Stimulated activated naive CD8-positive, alpha-beta T cell treated with anti-CD3 and anti-CD28 coated beads, Interleukin-15, Interleukin-2, amounts not matched to agents 100 U/mL and 50 U/mL, for 24 hours (primary cell): ENCODE measurements around the gene SENP6.
"Not testable (repeated sequence)": the region's sequence is repeated elsewhere in the genome, so short reads cannot be mapped to it uniquely, and the experiment has no call there.

Experiments
- ATAC-seq: fragments of 150-1000 bp; cut with Tn5 transposase; one replicate; pipeline ENCODE4 v1.10.0; 2021
- DNase-seq: peaks from one replicate; pipeline ENCODE4 v3.0.0; 2021

Gene SENP6

DNA sequence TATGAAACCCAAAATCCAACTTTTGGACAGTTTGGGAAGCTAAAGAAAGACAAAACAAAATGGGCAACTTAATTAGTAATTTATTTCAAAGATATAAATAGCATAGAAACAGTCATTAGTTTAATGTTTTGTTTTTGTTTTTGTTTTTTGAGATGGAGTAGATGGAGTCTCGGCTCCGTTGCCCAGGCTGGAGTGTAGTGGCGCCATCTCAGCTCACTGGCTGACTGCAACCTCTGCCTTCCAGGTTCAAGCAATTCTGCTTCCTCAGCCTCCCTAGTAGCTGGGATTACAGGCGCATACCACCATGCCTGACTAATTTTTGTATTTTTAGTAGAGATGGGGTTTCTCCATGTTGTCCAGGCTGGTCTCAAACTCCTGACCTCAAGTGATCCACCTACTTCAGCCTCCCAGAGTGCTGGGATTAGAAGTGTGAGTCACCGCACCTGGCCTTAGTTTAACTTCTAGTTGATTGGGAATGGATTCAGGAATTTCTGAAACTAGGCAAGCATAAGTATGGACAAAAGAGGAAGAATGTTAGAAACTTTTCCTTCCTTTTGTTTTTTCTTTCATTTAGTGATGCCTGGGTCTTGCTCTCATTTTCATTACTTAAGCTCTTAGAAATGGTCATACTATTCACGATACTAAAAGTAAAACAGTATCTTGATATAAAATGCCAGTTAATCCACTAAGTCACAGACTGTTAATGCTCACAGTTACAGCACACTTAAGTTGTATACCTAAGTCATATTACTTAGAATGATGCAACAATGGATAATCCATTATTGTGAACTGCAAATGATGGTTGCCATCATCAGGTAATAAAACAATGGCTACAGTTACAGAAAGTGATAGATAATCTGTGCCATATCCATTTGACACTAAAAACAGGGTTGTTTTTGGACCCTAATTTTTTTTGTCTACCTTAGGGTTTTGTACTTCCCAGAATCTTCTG is 8.2 kb downstream of the SENP6 start:
- DNase-seq, result no peak
- no peak for ATAC-seq

DNA sequence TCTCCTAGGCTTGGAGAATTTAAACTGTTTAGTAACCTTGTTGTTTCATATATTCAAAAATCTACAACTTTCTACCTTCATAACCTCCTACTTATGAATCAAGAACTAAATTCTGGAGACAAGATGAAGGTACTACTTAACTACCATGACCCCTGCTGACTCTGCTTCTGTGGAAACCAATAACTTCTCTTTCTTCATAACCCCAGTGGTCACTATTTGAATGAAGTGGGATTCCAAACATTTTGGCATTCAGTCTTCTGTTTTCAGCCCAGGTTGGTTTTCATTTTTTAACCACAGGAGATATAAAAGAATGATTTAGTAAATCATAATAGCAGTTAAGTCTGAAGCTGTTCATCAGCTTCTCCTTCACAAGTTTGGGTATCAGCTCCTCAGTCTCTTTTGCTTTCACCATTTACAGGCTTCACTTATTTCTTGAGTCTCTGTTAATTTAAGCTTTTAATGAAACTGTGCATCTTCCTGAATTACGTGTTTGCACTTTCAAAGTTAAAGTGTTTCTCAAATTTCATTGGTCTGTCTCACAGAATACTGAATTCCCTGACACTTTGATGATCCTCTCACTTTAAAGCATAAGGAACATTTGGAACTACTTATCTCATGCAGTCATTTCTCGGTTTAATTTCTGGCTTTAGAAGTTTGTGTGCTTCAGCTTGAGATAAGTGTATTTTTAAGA is 9.5 kb downstream of the SENP6 start:
- no peak for ATAC-seq
- no peak for DNase-seq

DNA sequence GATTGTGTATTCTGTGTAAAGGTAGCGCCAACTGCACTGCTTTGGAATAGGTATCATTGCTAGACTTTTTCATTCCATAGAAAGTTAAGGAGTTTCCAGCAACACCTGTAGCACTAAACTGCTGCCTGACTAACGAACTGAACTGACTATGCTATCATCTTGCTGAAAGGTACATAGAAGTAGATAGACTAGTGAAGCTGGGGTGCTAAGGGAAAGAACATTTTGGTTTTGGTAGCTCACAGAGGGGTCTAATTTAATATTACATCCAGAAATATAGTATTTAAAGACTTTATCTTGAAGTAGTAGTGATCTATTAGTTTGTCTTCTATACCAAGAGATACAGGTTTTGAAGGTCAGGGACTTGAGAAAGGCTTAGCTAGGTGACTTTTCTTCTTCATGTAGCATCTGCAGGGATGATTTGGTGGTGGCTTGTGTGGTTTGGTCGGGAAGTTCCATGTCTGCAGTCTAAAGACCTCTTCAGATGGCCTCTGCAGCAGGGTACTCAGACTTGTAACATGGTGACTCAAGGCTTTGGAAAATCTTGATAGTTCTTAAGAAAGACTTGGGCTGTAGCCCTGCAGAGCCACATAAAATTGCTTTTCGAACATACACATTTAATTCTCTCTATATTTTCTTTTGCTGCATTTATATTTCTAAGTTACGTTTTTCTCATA is 10.2 kb downstream of the SENP6 start:
- ATAC-seq, result peak; percentile 95
- DNase-seq, result peak; percentile 68

DNA sequence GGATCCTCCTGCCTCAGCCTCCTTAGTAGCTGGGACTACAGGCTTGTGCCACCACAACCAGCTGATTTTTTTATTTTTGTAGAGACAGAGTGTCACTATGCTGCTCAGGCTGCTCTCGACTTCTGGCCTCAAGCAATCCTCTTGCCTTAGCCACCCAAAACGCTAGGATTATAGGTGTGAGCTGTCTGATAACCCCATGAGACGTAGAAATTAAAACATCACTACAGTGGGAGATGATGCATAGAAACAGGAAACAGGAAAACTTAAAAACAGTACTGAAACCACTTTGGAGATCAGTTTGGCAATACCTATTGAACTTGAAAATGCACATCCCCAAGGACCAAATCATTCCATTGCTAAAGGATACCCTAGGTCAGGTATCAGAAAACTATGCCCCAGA is 10.8 kb downstream of the SENP6 start:
- DNase-seq (no peak), ATAC-seq (peak; percentile 53)

DNA sequence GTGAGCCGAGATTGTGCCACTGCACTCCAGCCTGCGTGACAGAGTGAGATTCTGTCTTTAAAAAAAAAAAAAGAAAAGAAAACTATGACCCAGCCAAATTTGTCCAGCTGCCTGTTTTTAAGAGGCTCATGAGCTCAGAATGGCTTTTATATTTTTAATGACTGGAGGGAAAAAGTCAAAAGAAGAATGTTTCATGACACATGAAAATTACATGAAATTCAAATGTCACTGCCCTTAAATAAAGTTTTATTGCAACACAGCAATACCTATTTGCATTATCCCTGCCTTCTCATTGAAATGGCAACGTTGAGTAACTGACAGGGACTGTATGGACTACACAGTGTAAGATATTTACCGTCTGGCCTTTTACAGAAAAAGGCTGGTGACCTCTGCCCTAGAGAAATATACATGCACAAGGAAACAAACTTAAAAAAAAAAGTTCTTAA is 11.4 kb downstream of the SENP6 start:
- ATAC-seq (no peak), DNase-seq (no peak)

DNA sequence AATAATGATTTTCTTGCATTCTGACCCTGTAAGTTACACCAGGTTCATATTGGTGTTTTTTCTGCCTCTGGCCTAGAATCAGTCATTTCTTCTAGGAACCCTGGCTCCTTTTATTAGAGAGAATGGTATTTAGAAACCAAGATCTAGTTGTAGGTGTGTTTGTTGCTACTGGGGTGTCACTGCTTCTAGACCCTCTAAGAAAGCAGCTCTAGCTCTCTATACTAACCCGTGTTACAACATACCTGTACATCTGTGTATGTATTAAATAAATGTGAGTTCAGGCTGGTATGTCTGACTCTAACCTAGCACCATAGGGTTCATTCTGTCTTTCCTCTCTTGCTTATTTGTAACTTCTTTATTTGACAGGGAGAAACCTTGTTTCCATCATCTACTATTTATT is 16.8 kb downstream of the SENP6 start:
- DNase-seq (no peak), ATAC-seq (no peak)

DNA sequence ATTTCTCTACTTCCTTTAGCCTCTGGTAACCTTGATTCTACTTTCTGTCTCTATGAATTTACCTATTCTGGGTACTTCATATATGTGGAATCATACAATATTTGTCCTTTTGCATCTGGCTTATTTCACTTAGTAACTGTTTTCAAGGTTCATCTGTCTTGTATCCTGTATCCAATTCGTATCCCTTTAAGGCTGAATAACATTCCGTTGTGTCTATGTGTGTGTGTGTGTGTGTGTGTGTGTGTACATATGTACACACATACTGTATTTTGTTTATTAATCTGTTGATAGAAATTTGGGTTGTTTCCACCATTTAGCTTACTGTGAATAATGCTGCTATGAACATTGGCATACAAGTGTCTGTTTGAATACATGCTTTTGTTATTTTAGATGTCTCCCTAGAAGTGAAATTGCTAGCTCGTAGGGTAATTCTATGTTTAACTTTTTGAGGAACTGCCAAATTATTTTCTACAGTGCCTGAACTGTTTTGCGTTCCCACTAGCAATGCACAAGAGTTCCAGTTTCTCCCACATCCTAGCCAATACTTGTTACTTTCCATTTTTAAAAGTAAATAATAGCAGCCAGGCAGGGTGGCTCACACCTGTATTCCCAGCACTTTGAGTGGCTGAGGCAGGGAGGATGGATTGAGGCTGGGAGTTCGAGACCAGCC is 17.7 kb downstream of the SENP6 start:
- ATAC-seq, result no peak
- DNase-seq, result no peak

DNA sequence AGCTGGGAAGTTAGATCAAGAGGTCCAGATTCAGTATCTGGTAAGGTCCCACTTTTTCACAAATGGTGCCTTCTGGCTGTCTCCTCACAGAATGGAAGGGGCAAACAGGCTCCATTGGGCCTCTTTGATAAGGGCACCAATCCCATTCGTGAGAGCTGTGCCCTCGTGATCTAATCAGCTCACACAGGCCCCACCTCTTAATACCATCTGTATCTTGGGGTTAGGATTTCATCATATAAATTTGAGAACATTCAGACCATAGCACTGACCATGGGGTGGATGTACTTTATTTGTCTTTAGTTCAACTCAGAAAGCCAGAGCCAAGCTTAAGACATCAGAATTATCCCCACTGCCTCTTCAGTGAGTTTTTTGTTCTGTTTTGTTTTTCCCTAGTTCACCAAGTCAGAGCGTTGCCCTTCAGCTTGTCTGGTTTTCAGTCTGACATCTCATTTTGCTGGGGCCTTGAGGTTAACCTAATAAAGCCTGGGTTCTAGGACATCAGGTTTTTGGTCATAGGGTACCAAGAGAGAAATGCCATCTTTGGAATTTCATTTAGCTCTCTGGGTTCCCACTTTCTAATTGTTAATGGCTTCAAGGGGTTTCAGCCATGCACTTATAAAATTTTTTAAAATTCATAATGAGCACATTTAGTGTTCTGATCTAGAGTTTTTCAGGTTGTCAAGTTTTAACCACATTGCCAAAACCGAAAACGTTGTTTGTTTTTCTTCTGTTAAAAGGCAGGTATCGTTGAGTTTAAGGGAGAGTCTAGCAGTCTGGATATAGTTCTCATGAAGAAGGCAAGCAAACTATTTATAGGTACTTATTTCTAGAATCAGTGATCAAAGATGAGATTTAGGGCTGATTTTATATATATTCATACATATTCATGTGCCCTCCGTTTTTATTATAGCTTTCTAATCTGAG is 19.0 kb downstream of the SENP6 start:
- DNase-seq (no peak), ATAC-seq (no peak)

DNA sequence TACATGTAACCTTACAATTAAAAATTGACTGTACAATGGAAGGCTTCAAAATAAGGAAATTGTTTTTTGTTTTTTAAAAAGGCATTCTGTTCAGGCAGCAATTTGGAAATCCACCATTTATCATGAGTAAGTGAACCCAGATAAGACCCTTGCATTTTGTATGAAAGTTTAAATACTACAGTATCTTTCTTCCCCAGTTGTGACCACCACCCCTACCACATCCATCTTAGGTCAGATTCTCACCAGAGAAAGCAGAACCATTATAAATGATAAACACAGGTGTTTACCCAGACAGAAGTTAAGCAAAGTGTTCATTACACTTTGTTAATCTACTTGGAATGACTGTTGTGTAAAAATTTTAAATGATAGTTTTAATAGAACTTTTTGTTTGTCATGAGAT is 20.2 kb downstream of the SENP6 start:
- DNase-seq (no peak), ATAC-seq (no peak)

DNA sequence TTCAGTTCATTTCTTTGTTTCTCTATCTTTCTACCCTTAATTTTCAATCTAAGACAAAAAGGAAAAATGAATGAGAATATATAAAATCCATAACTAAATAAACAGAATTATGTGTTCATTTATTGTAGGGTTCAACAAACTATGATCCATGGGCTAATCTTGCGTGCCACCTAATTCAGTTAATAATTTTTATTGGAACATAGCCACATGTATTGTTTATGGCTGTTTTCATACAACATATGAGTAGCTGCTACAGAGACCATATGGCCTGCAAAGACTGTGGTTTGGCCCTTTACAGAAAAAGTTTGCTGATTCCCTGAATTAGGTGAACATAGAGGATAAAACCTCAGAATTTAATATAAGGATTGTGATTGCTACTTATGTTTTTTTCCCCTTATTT is 21.8 kb downstream of the SENP6 start:
- no peak for DNase-seq
- no peak for ATAC-seq

DNA sequence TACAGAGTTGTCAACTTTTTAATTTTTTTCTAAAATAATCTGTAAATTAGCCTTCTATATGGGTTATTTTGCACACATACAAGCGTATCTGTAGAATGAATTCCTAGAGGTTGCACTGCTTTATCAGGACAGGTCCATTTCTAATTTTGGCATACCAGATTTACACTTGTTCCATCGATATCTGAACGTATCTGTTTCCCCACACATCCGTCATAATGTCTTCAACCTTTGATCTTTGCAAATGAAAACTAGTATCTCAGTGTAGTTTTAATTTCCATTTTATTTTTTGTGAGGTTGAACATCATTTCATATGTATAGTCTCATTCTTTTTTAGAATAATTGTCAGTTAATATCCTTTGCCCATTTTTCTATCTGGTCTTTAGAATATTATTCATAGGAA is 22.7 kb downstream of the SENP6 start:
- no peak for DNase-seq
- ATAC-seq, result no peak

DNA sequence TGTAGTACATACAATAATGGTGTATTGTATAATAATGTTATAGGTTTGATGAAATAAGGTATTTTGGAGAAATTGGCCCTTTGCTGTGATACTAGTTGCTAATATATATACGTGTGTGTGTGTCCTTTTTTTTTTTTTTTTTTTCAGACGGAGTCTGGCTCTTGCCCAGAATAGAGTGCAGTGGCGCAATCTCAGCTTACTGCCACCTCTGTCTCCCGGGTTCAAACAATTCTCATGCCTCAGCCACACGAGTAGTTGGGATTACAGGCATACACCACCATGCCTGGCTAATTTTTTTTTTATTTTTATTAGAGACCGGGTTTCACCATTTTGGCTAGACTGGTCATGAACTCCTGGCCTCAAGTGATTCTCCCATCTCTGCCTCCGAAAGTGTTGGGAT is 23.3 kb downstream of the SENP6 start:
- DNase-seq (no peak), ATAC-seq (no peak)

DNA sequence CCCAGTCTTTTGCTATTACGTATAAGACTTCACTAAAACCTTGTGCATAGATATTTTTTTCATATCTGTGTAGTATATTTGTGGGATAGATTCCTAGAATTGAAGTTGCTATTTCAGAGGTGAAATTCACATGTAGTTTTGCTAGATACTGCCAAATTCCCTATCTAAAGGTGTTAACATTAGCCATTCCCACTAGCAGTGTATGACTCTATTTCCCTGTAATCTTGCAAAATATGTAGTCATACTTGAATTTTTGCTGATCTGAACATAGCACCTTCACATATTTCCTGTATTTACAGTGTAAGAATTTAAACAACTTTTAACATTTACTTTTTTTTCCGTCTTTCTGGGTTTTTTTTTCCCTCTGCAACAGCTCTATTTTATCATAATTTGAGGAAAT is 24.9 kb downstream of the SENP6 start:
- ATAC-seq, result no peak
- DNase-seq, result no peak

DNA sequence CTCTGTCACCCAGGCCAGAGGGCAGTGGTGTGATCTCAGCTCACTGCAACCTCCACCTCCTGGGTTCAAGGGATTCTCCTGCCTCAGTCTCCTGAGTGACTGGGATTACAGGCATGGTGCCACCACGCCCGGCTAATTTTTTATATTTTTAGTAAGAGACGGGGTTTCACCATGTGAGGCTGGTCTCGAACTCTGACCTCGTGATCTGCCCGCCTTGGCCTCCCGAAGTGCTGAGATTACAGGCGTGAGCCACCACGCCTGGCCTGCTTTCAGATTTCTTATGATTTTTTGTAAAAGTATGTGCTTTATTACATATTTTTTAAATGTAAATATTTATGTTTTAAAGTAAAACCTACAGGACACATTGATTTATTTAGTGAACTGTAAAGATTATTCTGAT is 26.0 kb downstream of the SENP6 start:
- DNase-seq, ATAC-seq: not testable (repeated sequence)

DNA sequence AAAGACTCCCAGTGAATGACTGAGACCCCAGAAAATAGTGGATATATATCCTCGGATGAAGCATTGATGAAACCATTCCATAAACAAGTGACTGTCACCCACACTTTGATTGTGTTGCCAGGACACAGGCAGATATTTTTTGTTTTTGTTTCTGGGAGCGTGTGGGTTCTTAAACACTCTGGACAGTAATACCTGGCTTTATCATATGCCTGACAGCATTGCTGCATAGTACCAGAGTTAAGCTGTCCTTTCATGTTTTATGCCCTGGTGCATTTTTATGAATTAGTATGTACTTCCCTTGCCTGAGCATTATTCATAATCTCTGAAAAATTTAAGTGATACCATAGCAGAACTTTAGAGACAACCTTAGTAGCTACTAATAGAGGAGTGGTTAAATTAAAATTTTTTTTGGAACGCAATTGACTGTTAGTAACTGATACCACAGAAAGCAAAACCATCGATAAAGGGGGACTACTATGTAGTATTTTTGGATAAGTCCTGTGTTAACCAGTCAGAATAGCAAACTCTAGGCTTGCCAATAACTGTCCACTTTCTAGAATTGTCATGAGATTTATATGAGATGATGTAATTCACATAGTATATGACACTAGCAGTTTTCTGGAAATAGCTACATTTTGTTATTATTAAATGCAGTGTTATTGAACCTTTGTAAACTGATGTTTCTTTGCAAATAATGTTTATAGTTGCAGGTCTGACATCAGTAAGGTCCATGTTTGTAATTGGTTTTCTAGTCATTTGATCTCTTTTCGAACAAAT is 30.4 kb downstream of the SENP6 start:
- no peak for ATAC-seq
- DNase-seq, result no peak

DNA sequence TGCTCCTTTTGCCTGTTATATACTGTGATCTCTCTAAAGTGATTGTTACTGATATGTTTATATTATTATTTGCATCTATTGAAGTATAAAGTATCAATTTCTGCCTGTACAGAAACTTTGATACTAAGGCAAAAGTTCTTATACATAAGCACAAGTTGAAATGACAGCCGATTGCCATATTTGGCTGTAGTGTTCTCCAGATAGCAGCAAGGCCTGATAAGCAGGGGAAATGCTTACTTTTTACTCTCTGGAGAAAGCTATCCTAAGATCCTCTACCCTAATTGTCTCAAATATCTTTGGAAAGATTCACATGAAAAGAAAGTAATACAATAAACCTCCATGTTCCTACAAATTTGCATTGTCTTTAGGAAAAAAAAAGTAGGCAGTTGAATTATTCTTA is 31.4 kb downstream of the SENP6 start:
- DNase-seq, result no peak
- no peak for ATAC-seq

DNA sequence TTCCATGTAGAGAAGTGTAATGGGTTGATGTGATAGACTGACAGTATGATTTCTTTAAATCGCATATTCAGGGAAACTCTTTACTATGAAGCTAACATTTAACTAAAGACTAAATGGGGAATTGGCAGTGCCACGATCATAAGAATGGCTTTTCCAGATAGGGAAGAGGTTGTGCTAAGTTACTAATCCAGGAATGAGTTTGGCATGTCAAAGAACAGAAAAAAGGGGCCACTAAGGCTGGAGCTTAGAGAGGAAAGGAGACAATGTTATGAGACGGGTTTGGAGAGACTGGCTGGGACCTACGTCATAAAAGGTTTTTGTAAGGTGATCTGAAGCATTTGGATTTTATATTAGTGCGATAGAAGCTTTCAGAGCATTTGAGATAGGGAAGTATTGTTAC is 40.6 kb downstream of the SENP6 start:
- no peak for DNase-seq
- ATAC-seq, result no peak

DNA sequence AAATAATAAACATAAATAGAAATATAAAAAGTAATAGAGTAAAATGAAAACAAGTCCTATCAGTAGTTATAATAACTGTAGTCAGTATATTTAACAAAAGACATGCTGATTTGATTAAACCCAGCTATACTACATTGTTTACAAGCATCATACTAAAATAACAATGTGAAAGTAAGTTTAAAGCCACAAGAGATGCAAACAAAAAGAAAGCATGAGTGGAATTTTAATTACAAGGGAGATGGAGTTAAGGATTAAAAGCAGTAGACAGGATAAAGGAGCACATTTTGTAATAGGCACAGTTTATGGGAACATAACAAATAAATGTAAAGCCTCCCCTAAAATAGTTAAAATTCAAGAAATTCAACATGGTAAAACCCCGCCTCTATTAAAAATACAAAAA is 41.5 kb downstream of the SENP6 start:
- no peak for DNase-seq
- no peak for ATAC-seq

DNA sequence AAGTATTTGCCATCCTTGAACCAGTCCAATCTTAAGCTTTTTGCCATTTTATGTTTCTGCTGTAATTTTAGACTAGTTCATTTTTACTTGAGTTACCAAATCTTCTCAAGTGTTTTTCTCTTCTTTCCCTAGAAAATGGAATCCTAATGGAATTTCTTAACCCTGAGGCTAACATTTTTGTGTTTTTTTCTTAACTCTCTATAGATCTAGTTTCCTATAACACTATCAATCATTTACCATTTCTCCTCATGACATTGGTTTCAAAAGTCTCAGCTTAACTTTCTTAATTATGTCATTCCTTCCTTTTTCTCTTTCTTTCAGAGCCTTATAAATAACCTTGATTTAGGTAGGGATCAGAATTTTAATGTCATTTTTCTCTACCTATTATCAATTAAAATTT is 54.8 kb downstream of the SENP6 start:
- no peak for ATAC-seq
- DNase-seq, result no peak

DNA sequence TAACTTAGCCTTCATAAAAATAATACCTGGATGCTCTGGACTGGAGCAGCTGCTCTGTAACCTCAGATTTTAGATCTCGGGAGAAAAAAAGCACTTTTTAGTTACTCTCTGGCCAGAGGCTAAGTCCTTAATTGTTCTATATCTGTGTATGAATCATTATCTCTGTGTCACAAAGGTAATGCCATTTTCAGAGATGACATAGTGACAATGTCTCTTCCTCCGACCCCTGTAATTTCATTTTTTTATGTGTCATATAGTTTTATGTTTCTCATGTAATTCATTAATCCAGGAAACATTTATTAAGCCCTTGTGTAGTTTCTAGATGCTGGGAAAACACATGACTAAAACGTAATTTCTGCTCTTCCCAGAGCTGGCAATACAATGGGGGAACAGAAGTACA is 55.6 kb downstream of the SENP6 start:
- DNase-seq, result no peak
- no peak for ATAC-seq

DNA sequence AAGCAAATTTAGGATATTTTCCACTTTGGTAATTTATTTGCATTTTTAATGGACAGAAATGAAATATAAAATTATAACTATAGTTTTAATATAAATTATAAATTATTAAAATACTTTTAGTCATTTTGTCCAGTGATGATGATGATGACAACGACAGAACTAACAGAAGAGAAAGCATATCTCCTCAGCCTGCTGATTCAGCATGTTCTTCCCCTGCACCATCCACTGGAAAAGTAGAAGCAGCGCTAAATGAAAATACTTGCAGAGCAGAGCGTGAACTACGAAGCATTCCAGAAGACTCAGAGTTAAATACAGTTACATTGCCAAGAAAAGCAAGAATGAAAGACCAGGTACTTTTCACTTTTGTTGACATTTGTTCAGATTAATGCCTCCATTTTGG is 64.9 kb downstream of the SENP6 start:
- DNase-seq (no peak), ATAC-seq (no peak)
